SH-SY5Y (cell line): ENCODE data around the gene POLR2A.

Source experiments
- GATA2 ChIP-seq: IDR thresholded peaks from 2 replicates; pipeline ENCODE4 v1.6.1; 2011; ENCODE audit warnings: mild to moderate bottlenecking, low read depth, low read length
- GATA3 ChIP-seq: IDR thresholded peaks from 2 replicates; pipeline ENCODE4 v1.6.1; 2011; ENCODE audit warnings: low read depth, mild to moderate bottlenecking, low read length, moderate library complexity

DNA sequence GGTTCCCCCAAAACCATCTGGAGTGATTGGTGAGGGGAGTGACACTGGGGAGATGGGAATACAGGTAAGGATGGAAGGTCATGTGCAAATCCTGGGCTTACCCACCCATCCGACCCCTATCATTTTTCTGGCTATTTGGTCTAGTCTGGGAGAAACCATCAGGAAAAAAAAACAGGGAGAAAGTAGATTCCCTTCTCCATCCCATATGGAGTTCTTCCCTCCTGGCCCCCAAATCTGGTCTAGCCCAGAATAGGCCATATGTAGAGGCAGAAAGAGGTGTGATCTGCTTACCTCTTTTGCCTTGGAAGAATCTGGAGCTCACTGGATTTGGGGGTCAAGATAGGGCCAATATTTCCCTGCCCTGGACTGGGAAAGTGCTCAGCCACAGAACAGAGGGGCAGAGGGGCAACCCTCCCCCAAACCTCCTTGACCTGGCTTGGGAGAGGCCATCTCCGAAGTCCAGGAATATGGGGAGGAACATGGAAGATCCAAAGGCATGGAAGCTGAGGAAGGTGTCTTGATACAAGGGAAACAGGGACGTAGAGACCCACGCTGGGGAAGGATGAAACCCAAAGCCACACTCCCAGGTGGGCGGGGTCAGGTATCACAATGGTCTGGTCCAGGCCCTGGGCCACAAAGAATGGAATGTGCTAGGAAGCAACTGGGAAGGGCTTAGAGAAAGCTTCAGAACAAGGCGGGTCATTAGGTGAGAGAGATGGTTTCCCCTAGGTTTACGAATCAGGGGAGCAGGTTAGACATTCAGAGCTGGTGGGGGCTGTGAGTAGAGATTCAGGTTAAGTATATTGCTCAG, 23.1 kb upstream of the POLR2A start:
- TF ChIP-seq GATA3: no peak
- TF ChIP-seq GATA2: no peak
